ENCODE data around the gene OR2V2.

Gene OR2V2

DNA sequence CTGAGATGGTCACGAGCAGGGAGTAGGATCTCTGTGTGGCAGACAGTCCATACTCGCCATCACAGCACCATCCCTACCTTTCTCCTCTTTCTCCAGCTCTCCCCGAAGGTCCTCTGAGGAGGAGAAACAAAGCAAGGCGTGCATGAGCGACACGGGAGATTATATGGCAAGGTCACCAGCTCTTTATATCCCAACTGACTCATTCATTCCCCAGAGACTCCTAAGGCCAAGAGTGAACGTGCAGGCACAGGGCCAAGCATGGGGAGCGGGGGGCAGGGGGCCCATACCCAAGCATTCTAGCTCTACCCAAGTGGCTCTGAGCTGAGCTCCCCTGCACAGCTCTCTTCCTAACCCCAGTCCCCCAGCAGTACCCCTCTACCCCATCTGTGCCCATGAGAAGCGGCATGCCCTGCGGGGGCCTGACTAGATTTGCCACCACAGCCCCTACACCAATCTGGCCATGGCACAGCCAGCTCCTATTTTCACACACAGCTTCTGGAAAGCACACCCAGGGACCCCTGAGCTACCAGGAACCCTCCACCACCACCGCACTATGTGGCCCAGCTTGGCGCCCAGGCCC lies 50.8 kb downstream of the OR2V2 start:
- H3K36me3 ChIP-seq: peaks cover 0 to 6% (median 0%) of the 10 kb centered on the region in 3 donors
- no peak overlapping the region for H3K27ac ChIP-seq
- no peak overlapping the region for H3K4me3 ChIP-seq
- peaks cover 0 to under 1% (median 0%) of the 10 kb centered on the region in 4 donors for H3K4me1 ChIP-seq
- no peaks in the 10 kb centered on the region for H3K9me3 ChIP-seq
- no peak for DNase-seq
- TF ChIP-seq, protein P1, sequence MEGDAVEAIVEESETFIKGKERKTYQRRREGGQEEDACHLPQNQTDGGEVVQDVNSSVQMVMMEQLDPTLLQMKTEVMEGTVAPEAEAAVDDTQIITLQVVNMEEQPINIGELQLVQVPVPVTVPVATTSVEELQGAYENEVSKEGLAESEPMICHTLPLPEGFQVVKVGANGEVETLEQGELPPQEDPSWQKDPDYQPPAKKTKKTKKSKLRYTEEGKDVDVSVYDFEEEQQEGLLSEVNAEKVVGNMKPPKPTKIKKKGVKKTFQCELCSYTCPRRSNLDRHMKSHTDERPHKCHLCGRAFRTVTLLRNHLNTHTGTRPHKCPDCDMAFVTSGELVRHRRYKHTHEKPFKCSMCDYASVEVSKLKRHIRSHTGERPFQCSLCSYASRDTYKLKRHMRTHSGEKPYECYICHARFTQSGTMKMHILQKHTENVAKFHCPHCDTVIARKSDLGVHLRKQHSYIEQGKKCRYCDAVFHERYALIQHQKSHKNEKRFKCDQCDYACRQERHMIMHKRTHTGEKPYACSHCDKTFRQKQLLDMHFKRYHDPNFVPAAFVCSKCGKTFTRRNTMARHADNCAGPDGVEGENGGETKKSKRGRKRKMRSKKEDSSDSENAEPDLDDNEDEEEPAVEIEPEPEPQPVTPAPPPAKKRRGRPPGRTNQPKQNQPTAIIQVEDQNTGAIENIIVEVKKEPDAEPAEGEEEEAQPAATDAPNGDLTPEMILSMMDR (IDR thresholded peaks at IDR 0.05): no peak
- intact Hi-C loops (cut with DNase I; ENCODE audit: low total_unique reads): no loop called here
- no peaks in the 10 kb centered on the region for H3K27me3 ChIP-seq

DNA sequence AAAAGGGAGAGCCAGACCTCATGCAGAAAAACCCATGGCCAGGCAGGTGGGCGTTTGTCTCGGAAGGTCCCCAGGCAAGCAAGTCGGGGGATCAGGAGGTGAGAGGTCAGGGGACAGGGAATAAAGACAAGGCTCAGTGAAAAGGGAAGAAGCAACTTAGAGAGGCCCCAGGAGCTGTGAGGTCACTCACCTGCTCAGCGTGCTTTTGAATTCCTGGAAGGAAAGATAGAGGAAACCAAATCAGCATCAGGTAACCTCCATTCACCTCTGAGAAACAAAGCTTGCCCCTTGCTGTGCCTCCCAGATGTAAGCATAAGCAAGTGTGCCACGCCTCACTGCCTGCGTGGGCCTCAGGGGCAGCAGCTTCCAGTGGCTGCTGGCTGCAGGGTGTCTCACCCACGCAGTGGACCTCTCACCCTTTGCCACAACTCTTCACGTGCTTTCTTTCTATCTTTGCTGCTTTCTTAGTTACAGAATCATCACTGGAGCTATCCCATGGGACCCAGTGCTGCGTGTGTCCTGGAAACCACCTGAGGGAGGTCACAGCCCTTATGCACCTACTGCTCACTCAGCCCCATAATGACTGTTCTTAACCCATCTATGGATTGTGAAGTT lies 51.6 kb downstream of the OR2V2 start:
- H3K4me3 ChIP-seq: no peak overlapping the region
- no peaks in the 10 kb centered on the region for H3K9me3 ChIP-seq
- DNase-seq: no peak
- TF ChIP-seq, protein P1 (IDR thresholded peaks at IDR 0.05): no peak
- no peak overlapping the region for H3K27ac ChIP-seq
- H3K27me3 ChIP-seq: no peaks in the 10 kb centered on the region
- peaks cover 0 to 7% (median 5%) of the 10 kb centered on the region in 4 donors for H3K4me1 ChIP-seq
- intact Hi-C loops (cut with DNase I; ENCODE audit: low total_unique reads): no loop called here
- peaks cover 0 to 6% (median 0%) of the 10 kb centered on the region in 3 donors for H3K36me3 ChIP-seq

DNA sequence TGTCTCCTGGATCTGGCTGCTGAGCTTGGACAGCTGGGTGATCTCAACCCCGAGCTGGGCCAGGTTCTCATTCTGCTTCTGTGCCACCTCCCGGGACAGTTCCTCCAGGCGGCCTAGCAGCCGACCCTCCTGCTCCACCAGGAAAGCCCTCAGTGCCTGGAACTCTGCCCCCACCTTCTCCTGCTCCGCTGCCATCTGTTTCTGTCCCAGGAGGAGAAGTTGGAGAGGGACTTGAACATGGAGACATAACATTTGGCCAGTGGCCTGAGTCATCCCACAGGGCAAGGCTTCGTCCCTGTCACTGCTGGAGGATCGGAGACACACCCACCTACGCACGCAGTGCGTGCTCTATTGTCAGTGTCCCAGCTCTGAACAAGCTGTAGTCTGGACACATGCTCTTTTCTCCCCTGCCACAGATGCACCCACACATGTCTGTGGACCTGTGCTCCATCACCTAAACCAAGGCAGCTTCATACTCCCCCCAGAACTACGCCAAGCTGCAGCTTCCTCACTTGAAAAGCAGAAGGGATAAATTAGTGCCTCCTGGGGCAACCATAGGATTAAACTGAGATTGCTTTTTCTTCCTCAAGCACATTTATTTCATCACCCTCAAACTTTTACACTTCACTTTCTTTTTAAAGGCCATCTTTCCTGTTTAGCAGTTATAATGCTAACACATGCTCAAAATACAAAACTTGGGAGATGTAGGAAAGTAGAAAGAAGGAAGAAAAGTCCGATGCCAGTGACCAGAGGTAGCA lies 52.7 kb downstream of the OR2V2 start:
- Histone ChIP-seq H3K9me3 (no peaks in the 10 kb centered on the region), H3K27me3 (no peaks in the 10 kb centered on the region), H3K4me3 (no peak overlapping the region), H3K36me3 (peaks cover 0 to 6% (median 0%) of the 10 kb centered on the region in 3 donors), H3K27ac (no peak overlapping the region), H3K4me1 (peaks cover 0 to 14% (median 9%) of the 10 kb centered on the region in 4 donors)
- TF ChIP-seq, protein P1 (IDR thresholded peaks at IDR 0.05): no peak
- DNase-seq: no peak
- intact Hi-C loops (cut with DNase I; ENCODE audit: low total_unique reads): no loop called here

DNA sequence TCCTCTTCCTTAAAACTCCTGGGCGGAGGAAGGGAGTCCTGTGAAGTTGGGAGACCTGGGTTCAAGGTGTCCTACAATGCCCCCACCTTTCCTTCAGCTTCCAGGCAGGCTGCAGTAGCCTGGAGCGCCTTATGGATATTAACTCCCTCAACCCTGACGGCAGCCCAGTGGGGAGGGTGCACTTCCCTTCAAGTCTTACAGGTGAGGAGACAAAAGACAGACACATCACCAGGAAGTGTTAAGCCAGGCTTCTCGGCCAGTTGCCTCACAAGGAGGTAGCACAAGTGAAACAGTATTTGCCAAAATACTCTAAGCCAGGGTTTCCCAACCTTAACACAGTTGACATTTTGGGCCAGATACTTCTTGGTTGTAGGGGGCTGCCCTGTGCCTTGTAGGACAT lies 53.4 kb downstream of the OR2V2 start:
- no peak for DNase-seq
- H3K27ac ChIP-seq: no peak overlapping the region
- TF ChIP-seq, protein P1 (IDR thresholded peaks at IDR 0.05): no peak
- H3K4me3 ChIP-seq: no peak overlapping the region
- H3K36me3 ChIP-seq: peaks cover 0 to 6% (median 0%) of the 10 kb centered on the region in 3 donors
- no peaks in the 10 kb centered on the region for H3K27me3 ChIP-seq
- H3K4me1 ChIP-seq: peaks cover 0 to 22% (median 16%) of the 10 kb centered on the region in 4 donors
- intact Hi-C loops (cut with DNase I; ENCODE audit: low total_unique reads): no loop called here
- H3K9me3 ChIP-seq: no peaks in the 10 kb centered on the region

DNA sequence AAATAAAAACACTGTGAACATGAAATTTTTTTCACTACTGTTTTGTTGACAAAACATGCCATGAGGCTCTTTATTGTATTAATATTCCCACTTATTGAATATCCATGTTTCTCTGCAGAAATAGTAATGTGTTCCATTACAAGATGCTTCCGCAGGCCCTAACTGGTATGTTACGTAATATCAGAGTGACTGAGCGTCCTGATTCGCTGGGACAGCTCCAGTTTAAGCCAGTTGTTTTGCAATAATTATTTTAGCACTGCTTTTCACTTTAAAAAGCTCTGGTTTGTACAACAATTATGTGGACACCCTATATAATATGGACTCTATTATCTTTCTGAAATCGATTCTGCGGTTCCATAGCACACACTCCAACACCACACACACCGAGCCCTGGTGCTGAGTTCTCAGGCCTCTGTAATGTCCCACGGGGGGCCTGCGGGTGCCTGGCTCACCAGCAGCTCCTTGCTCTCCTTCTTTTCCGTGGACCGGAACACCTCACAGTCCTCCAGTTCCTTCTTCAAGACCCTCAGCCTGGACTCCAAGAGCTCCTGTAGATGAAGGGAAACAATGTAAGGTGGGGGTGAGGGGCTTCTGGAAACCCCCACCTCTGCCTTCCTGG lies 55.8 kb downstream of the OR2V2 start:
- Histone ChIP-seq H3K27ac (peak overlapping the region; percentile 86 to 91), H3K4me3 (peak overlapping the region; percentile 69 to 84), H3K4me1 (peaks cover 0 to 27% (median 23%) of the 10 kb centered on the region in 4 donors), H3K9me3 (no peaks in the 10 kb centered on the region), H3K27me3 (no peaks in the 10 kb centered on the region), H3K36me3 (peaks cover 0 to 6% (median 0%) of the 10 kb centered on the region in 3 donors)
- DNase-seq: no peak
- intact Hi-C loops (cut with DNase I; ENCODE audit: low total_unique reads): no loop called here
- TF ChIP-seq, protein P1 (IDR thresholded peaks at IDR 0.05): no peak
